SK-N-SH (cell line): ENCODE results near the gene TECPR2. TPM values are rescaled to one million over a fixed set of nuclear protein-coding genes. Genes with fewer than 3 reads are reported as not detected.

ENCODE experiments used
- CTCF ChIA-PET: fragments of 300-600, 350-600 bp; formaldehyde crosslinking; extraction: SDS; loops from one replicate; lab custom pipeline; 2021; lab: Yijun Ruan, JAX
- POLR2A ChIA-PET: fragments of 350-600 bp; sonication (Branson Sonifier 250); formaldehyde crosslinking; extraction: SDS; loops from one replicate; lab custom pipeline; 2020; ENCODE audit warnings: antibody characterized with exemption, inconsistent platforms; lab: Yijun Ruan, JAX
- DNase-seq: peaks from one replicate; pipeline ENCODE4 v3.0.0; 2012
- H2AFZ ChIP-seq: fragments of 200-600 bp; sonication (generic); 2 replicates; pipeline ENCODE4 v1.8.1; 2016; ENCODE audit warnings: antibody characterized with exemption, mild to moderate bottlenecking, low read depth
- H3F3A ChIP-seq: fragments of 200-600 bp; sonication (generic); replicated peaks from 2 replicates; pipeline ENCODE3; 2016; ENCODE audit warnings: antibody characterized with exemption, mild to moderate bottlenecking; ENCODE audit not compliant: insufficient read depth
- H3K27ac ChIP-seq, 2 experiments: fragments of 200-500 bp in 1 of 2; fragments of 200-600 bp in 1 of 2; sonication (Bioruptor generic) in 1 of 2; sonication (generic), shearing (Covaris generic) in 1 of 2; 2 replicates each; pipeline versions ENCODE4 v1.5.1 to v1.6.1; 2014 to 2016; ENCODE audit warnings: low read depth in 2 of 2, inconsistent platforms in 1 of 2, low read length in 1 of 2, mild to moderate bottlenecking in 1 of 2, mixed read lengths in 1 of 2
- H3K27me3 ChIP-seq: fragments of 200-600 bp; sonication (generic), shearing (Covaris generic); 2 replicates; pipeline ENCODE4 v1.6.1; 2016; ENCODE audit warnings: mixed run types; ENCODE audit not compliant: insufficient read depth
- H3K36me3 ChIP-seq, 2 experiments: fragments of 200-500 bp in 1 of 2; fragments of 200-600 bp in 1 of 2; sonication (Bioruptor generic) in 1 of 2; sonication (generic) in 1 of 2; replicated peaks in 1 of 2; 2 replicates each; pipeline versions ENCODE3 to v1.5.1; 2014 to 2016; ENCODE audit warnings: low read length in 1 of 2, mild to moderate bottlenecking in 1 of 2; ENCODE audit not compliant: insufficient read depth in 2 of 2, control insufficient read depth in 1 of 2
- H3K4me1 ChIP-seq, 2 experiments: fragments of 200-500 bp in 1 of 2; fragments of 200-600 bp in 1 of 2; sonication (Bioruptor generic) in 1 of 2; sonication (generic), shearing (Covaris generic) in 1 of 2; 2 replicates each; pipeline versions ENCODE4 v1.5.1 to v1.6.1; 2014 to 2016; ENCODE audit warnings: low read depth in 1 of 2, low read length in 1 of 2, mixed run types in 1 of 2; ENCODE audit not compliant: insufficient read depth in 2 of 2, control insufficient read depth in 1 of 2
- H3K4me2 ChIP-seq: fragments of 200-600 bp; sonication (generic), shearing (Covaris generic); 2 replicates; pipeline ENCODE4 v1.6.1; 2017; ENCODE audit warnings: mixed run types
- H3K4me3 ChIP-seq, 2 experiments: fragments of 200-500 bp in 1 of 2; fragments of 200-600 bp in 1 of 2; sonication (Bioruptor generic) in 1 of 2; sonication (generic), shearing (Covaris generic) in 1 of 2; 2 replicates each; pipeline versions ENCODE4 v1.5.1 to v1.8.1; 2014 to 2016; ENCODE audit warnings: low read depth in 2 of 2, inconsistent platforms in 1 of 2, low read length in 1 of 2, mild to moderate bottlenecking in 1 of 2, mixed read lengths in 1 of 2, moderate library complexity in 1 of 2
- H3K79me2 ChIP-seq: fragments of 200-600 bp; sonication (generic); 2 replicates; pipeline ENCODE4 v1.8.1; 2017; ENCODE audit warnings: mild to moderate bottlenecking; ENCODE audit not compliant: insufficient read depth
- H3K9ac ChIP-seq: fragments of 200-600 bp; sonication (generic); 2 replicates; pipeline ENCODE4 v1.6.1; 2017; ENCODE audit warnings: mixed run types
- H3K9me2 ChIP-seq: fragments of 200-600 bp; sonication (generic); 2 replicates; pipeline ENCODE4 v1.6.1; 2017; ENCODE audit warnings: mixed run types
- H3K9me3 ChIP-seq: fragments of 200-600 bp; sonication (generic); 2 replicates; pipeline ENCODE4 v1.6.1; 2017; ENCODE audit warnings: mixed run types, mild to moderate bottlenecking, moderate library complexity
- H4K20me1 ChIP-seq: fragments of 200-600 bp; sonication (generic); 2 replicates; pipeline ENCODE4 v1.6.1; 2017; ENCODE audit warnings: mild to moderate bottlenecking, mixed run types; ENCODE audit not compliant: insufficient read depth
- ELF1 ChIP-seq: IDR thresholded peaks from 2 replicates; pipeline ENCODE4 v1.4.0; 2012
- EZH2phosphoT487 ChIP-seq: fragments of 200-600 bp; sonication (generic); IDR thresholded peaks from 2 replicates; pipeline ENCODE4 v1.6.1; 2017; ENCODE audit warnings: low read depth, mixed run types, mild to moderate bottlenecking, antibody characterized with exemption, moderate library complexity, borderline replicate concordance
- FOXJ3 ChIP-seq: sonication (generic); formaldehyde crosslinking; IDR thresholded peaks from 2 replicates; pipeline ENCODE4 v1.5.1; 2020; ENCODE audit warnings: mild to moderate bottlenecking, missing genetic modification reagents
- JUND ChIP-seq: IDR thresholded peaks from 2 replicates; pipeline ENCODE4 v1.4.0; 2012
- MEF2A ChIP-seq: IDR thresholded peaks from 2 replicates; pipeline ENCODE4 v1.4.0; 2012; ENCODE audit warnings: low read depth, borderline replicate concordance
- MXI1 ChIP-seq: IDR thresholded peaks from 2 replicates; pipeline ENCODE4 v1.6.1; 2012; ENCODE audit warnings: mild to moderate bottlenecking, low read depth, low read length, improper control_type of control experiment
- POLR2AphosphoS5 ChIP-seq: IDR thresholded peaks from 2 replicates; pipeline ENCODE4 v1.6.1; 2012; ENCODE audit warnings: low read depth, low read length
- RAD21 ChIP-seq: IDR thresholded peaks from 2 replicates; pipeline ENCODE4 v1.6.1; 2012; ENCODE audit warnings: mild to moderate bottlenecking, low read length
- RFX5 ChIP-seq: IDR thresholded peaks from 2 replicates; pipeline ENCODE4 v1.6.1; 2012; ENCODE audit warnings: mild to moderate bottlenecking, improper control_type of control experiment, low read length
- RXRA ChIP-seq: IDR thresholded peaks from 2 replicates; pipeline ENCODE4 v1.4.0; 2012; ENCODE audit warnings: low read depth, mild to moderate bottlenecking, borderline replicate concordance
- SMC3 ChIP-seq: IDR thresholded peaks from 2 replicates; pipeline ENCODE4 v1.6.1; 2012; ENCODE audit warnings: low read depth, low read length, improper control_type of control experiment
- TAF1 ChIP-seq: IDR thresholded peaks from 2 replicates; pipeline ENCODE4 v1.6.1; 2012; ENCODE audit warnings: low read depth, mild to moderate bottlenecking, low read length, moderate library complexity, borderline replicate concordance
- TCF12 ChIP-seq: IDR thresholded peaks from 2 replicates; pipeline ENCODE4 v1.4.0; 2012
- USF2 ChIP-seq: fragments of 150-350 bp; IDR thresholded peaks from 2 replicates; pipeline ENCODE4 v1.6.1; 2017; ENCODE audit warnings: antibody characterized with exemption, low read length, low read depth, borderline replicate concordance
- YY1 ChIP-seq: IDR thresholded peaks from 2 replicates; pipeline ENCODE4 v1.4.0; 2012; ENCODE audit warnings: low read depth, mild to moderate bottlenecking
- WGBS: methylation state at CpG from one replicate; pipeline ENCODE4 v1.1.6; 2017; ENCODE audit warnings: low lambda C conversion rate; 5-methylcytosine and 5-hydroxymethylcytosine counted together
- polyA plus RNA-seq, 3 experiments: library from polyadenylated mRNA; depleted of rRNA; stranded (reverse); fragments of >200 nt; gene quantifications; 2 replicates each; pipeline ENCODE4 v1.2.3, GENCODE V29; 2012
- TF ChIP-seq, protein P1 (sequence below): fragments of 200-600 bp; sonication (generic); IDR thresholded peaks from 2 replicates; pipeline ENCODE4 v1.6.1; 2017; ENCODE audit warnings: antibody characterized with exemption, mild to moderate bottlenecking, moderate library complexity
- TF ChIP-seq, protein P2 (sequence below): IDR thresholded peaks from 2 replicates; pipeline ENCODE4 v1.4.0; 2012; ENCODE audit warnings: low read depth
- TF ChIP-seq, protein P3 (sequence below): IDR thresholded peaks from 2 replicates; pipeline ENCODE4; 2012

The TECPR2 gene
- polyA plus RNA-seq, 1 of the 3 experiments (the other 2 are of a cell fraction): 6.9 TPM

DNA sequence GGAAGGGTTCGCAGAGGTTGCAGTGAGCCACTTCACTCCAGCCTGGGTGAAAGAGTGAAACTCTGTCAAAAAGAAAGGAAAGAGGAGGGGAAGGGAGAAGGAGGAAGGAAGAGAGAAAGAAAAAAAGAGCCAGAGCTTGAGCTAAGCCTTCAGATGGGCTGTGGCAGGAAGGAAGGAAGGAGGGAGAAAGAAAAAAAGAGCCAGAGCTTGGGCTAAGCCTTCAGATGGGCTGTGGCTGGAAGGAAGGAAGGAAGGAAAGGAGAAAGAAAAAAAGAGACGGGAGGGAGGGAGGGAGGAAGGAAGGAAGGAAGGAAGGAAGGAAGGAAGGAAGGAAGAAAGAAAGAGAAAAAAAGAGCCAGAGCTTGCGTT, 160.4 kb downstream of the TECPR2 start:
- POLR2A ChIA-PET: interaction anchor here (0.9 kb wide), 1 partner anchor 68 kb away, joined by 3 read pairs; no protein-coding TSS in a partner anchor
- Histone ChIP-seq H3K79me2 (no peaks in the 10 kb centered on the region), H3K4me3 (no peak overlapping the region)
- TF ChIP-seq FOXJ3: no peak
- TF ChIP-seq YY1: no peak
- TF ChIP-seq TAF1: no peak
- TF ChIP-seq, protein P1, sequence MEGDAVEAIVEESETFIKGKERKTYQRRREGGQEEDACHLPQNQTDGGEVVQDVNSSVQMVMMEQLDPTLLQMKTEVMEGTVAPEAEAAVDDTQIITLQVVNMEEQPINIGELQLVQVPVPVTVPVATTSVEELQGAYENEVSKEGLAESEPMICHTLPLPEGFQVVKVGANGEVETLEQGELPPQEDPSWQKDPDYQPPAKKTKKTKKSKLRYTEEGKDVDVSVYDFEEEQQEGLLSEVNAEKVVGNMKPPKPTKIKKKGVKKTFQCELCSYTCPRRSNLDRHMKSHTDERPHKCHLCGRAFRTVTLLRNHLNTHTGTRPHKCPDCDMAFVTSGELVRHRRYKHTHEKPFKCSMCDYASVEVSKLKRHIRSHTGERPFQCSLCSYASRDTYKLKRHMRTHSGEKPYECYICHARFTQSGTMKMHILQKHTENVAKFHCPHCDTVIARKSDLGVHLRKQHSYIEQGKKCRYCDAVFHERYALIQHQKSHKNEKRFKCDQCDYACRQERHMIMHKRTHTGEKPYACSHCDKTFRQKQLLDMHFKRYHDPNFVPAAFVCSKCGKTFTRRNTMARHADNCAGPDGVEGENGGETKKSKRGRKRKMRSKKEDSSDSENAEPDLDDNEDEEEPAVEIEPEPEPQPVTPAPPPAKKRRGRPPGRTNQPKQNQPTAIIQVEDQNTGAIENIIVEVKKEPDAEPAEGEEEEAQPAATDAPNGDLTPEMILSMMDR: no peak
- TF ChIP-seq MEF2A: no peak
- TF ChIP-seq RXRA: no peak
- TF ChIP-seq ELF1: no peak
- TF ChIP-seq, protein P2, sequence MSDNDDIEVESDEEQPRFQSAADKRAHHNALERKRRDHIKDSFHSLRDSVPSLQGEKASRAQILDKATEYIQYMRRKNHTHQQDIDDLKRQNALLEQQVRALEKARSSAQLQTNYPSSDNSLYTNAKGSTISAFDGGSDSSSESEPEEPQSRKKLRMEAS: no peak
- no peak for TF ChIP-seq RAD21
- TF ChIP-seq EZH2phosphoT487: no peak
- no peak for TF ChIP-seq TCF12
- TF ChIP-seq SMC3: no peak
- TF ChIP-seq USF2: no peak
- TF ChIP-seq JUND: no peak
- TF ChIP-seq POLR2AphosphoS5: no peak
- no peak for TF ChIP-seq MXI1
- TF ChIP-seq RFX5: no peak
- TF ChIP-seq, protein P3, sequence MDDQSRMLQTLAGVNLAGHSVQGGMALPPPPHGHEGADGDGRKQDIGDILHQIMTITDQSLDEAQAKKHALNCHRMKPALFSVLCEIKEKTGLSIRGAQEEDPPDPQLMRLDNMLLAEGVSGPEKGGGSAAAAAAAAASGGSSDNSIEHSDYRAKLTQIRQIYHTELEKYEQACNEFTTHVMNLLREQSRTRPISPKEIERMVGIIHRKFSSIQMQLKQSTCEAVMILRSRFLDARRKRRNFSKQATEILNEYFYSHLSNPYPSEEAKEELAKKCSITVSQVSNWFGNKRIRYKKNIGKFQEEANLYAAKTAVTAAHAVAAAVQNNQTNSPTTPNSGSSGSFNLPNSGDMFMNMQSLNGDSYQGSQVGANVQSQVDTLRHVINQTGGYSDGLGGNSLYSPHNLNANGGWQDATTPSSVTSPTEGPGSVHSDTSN: no peak
- TF ChIP-seq, all 33 proteins: peak for 0
- Histone ChIP-seq H3K36me3 (no peaks in the 10 kb centered on the region), H4K20me1 (no peaks in the 10 kb centered on the region), H3K27ac (no peak overlapping the region), H3K9me3 (no peaks in the 10 kb centered on the region), H3K9me2 (no peaks in the 10 kb centered on the region), H3K4me1 (peaks cover 0 to 12% of the 10 kb centered on the region in 2 experiments; a peak in 2 of 4 replicates), H3F3A (peaks cover 11% of the 10 kb centered on the region), H3K4me2 (no peak overlapping the region), H3K27me3 (no peaks in the 10 kb centered on the region), H3K9ac (no peak overlapping the region), H2AFZ (0 out of 2 replicates have a peak overlapping the region, but pooled peaks have one; percentile 57)
- WGBS: 86% methylated on average over 3 of the region's 3 CpGs
- DNase-seq: no peak
- CTCF ChIA-PET: interaction anchor here (1.2 to 4.4 kb wide), 5 partner anchors 15 to 206 kb away, joined by 5 to 36 read pairs (median 15); no protein-coding TSS in a partner anchor
